Osteocyte (in vitro differentiated cells): Measurements from ENCODE around the gene MICOS13. TPM values are rescaled to one million over a fixed set of nuclear protein-coding genes. Genes with fewer than 3 reads are reported as not detected.

ENCODE experiments used
- DNase-seq: peaks from one replicate; pipeline ENCODE4 v3.0.0; 2021; ENCODE audit warnings: mixed read lengths; ENCODE audit not compliant: unreplicated experiment; ENCODE audit errors: extremely low spot score
- H3K27ac Mint-ChIP-seq: one replicate; pipeline ENCODE4 v1.8.0; 2021; ENCODE audit warnings: mild to moderate bottlenecking, mixed read lengths; ENCODE audit not compliant: unreplicated experiment
- H3K27me3 Mint-ChIP-seq: one replicate; pipeline ENCODE4 v1.8.0; 2021; ENCODE audit warnings: mixed read lengths; ENCODE audit not compliant: unreplicated experiment
- H3K36me3 Mint-ChIP-seq: one replicate; pipeline ENCODE4 v1.8.0; 2021; ENCODE audit warnings: mixed read lengths; ENCODE audit not compliant: unreplicated experiment
- H3K4me1 Mint-ChIP-seq: one replicate; pipeline ENCODE4 v1.8.0; 2021; ENCODE audit warnings: mixed read lengths; ENCODE audit not compliant: unreplicated experiment
- H3K4me3 Mint-ChIP-seq: one replicate; pipeline ENCODE4 v1.8.0; 2021; ENCODE audit warnings: mild to moderate bottlenecking, moderate library complexity, mixed read lengths; ENCODE audit not compliant: unreplicated experiment
- H3K9me3 Mint-ChIP-seq: one replicate; pipeline ENCODE4 v1.8.0; 2021; ENCODE audit warnings: mixed read lengths; ENCODE audit not compliant: unreplicated experiment
- CTCF ChIP-seq: fragments of 200-600 bp; sonication (generic); IDR thresholded peaks from 2 replicates; pipeline ENCODE4 v1.5.0; 2021; ENCODE audit warnings: antibody characterized with exemption, mild to moderate bottlenecking, moderate library complexity
- long read RNA-seq: library from polyadenylated mRNA; unstranded; transcript quantifications from one replicate; pipeline ENCODE4 v2.0.0, GENCODE V29; 2021
- total RNA-seq: library from RNA; stranded (reverse); gene quantifications from 2 replicates; pipeline ENCODE4 v1.2.1, GENCODE V29; 2021

Gene MICOS13
- 59.1 and 60.7 TPM in 2 replicates for total RNA-seq
- long read RNA-seq, transcript C19orf70-201 (4 exons, 896 nt), result major isoform, 7 of 12 reads
- long read RNA-seq, partial matches to known transcripts, result 0 of 12 reads
- long read RNA-seq, other reads (novel, unspliced or antisense), result 2 of 12 reads

GRCh38 chr19:5680437-5681368 is at the start of gene MICOS13, which contains the start of gene HSD11B1L:
MICOS13 (minus strand) TSS chr19:5680516; CDS start chr19:5680486, 30 bp downstream.
HSD11B1L (plus strand) TSS chr19:5681027; CDS start chr19:5684833, 3,806 bp downstream.
- no peaks in the 10 kb centered on the region for H3K9me3 Mint-ChIP-seq
- H3K27me3 Mint-ChIP-seq, result no peaks in the 10 kb centered on the region
- H3K4me1 Mint-ChIP-seq, result peaks cover 19% of the 10 kb centered on the region
- peak; percentile 99 for DNase-seq
- peak within 1 kb of the TSS; percentile 100 for H3K27ac Mint-ChIP-seq
- TF ChIP-seq CTCF, result no peak
- peaks cover 2% of the 10 kb centered on the region for H3K36me3 Mint-ChIP-seq
- peak within 1 kb of the TSS; percentile 91 for H3K4me3 Mint-ChIP-seq

- no peak for DNase-seq
- Mint-ChIP-seq H3K27ac (no peak overlapping the region), H3K4me1 (no peaks in the 10 kb centered on the region), H3K4me3 (no peak overlapping the region), H3K27me3 (peaks cover 5% of the 10 kb centered on the region), H3K36me3 (no peaks in the 10 kb centered on the region), H3K9me3 (no peaks in the 10 kb centered on the region)
- no peak for TF ChIP-seq CTCF
Measured at GRCh38 chr19:5727453-5728050, 47.2 kb upstream of the MICOS13 start.

- peaks cover 4% of the 10 kb centered on the region for H3K36me3 Mint-ChIP-seq
- peak within 1 kb of the TSS; percentile 89 for H3K4me3 Mint-ChIP-seq
- peaks cover 31% of the 10 kb centered on the region for H3K4me1 Mint-ChIP-seq
- H3K9me3 Mint-ChIP-seq, result no peaks in the 10 kb centered on the region
- peak; percentile 99 for DNase-seq
- H3K27me3 Mint-ChIP-seq, result peaks cover 5% of the 10 kb centered on the region
- peak; percentile 92 for TF ChIP-seq CTCF
- H3K27ac Mint-ChIP-seq, result peak within 1 kb of the TSS; percentile 96
Measured at GRCh38 chr19:5719961-5720790, 39.9 kb upstream of the MICOS13 start, which contains the start of the genes CATSPERD and LONP1. CATSPERD (plus strand) TSS chr19:5720637; CDS start chr19:5720738, 101 bp downstream. LONP1 (minus strand) TSS chr19:5720146; CDS start chr19:5720132, 14 bp downstream.

GRCh38 chr19:5719274-5719960 is 39.1 kb upstream of the MICOS13 start:
- Mint-ChIP-seq H3K36me3 (peaks cover 4% of the 10 kb centered on the region), H3K4me3 (peak overlapping the region; percentile 89), H3K9me3 (no peaks in the 10 kb centered on the region), H3K27me3 (no peaks in the 10 kb centered on the region), H3K4me1 (peaks cover 31% of the 10 kb centered on the region), H3K27ac (peak overlapping the region; percentile 96)
- DNase-seq, result no peak
- TF ChIP-seq CTCF, result no peak
